NCI-H1092 (cell line): ENCODE data around the gene TDRD7.

Experiments used
- DNase-seq: peaks from one replicate; lab custom pipeline; 2025; lab: John Stamatoyannopoulos, UW

TDRD7 gene

GRCh38 chr9:97527626-97528528 lies 116.0 kb downstream of the TDRD7 start:
- DNase-seq = no peak

GRCh38 chr9:97528529-97529230 lies 116.8 kb downstream of the TDRD7 start:
- DNase-seq = no peak

- no peak for DNase-seq
Observed at GRCh38 chr9:97529363-97530076, 117.6 kb downstream of the TDRD7 start.

- DNase-seq = no peak
Observed at GRCh38 chr9:97531888-97532376, 120.0 kb downstream of the TDRD7 start.

- no peak for DNase-seq
Observed at GRCh38 chr9:97534185-97534584, 122.3 kb downstream of the TDRD7 start.

- DNase-seq = no peak
Observed at GRCh38 chr9:97534961-97535594, 123.2 kb downstream of the TDRD7 start.

- no peak for DNase-seq
Observed at GRCh38 chr9:97535771-97536170, 123.9 kb downstream of the TDRD7 start.

- no peak for DNase-seq
Observed at GRCh38 chr9:97536480-97536879, 124.6 kb downstream of the TDRD7 start.

- no peak for DNase-seq
Observed at GRCh38 chr9:97543561-97543960, 131.7 kb downstream of the TDRD7 start.

GRCh38 chr9:97545486-97545885 lies 133.6 kb downstream of the TDRD7 start:
- DNase-seq = no peak
